ENCODE results near the gene EXOSC3.

- TF ChIP-seq CTCF (IDR thresholded peaks at IDR 0.05; ENCODE audit: poor library complexity): no peak
- TF ChIP-seq EZH2phosphoT487 (IDR thresholded peaks at IDR 0.05; ENCODE audit: low read depth, severe bottlenecking, unreplicated experiment): no peak
- TF ChIP-seq EZH2 (IDR thresholded peaks at IDR 0.05; ENCODE audit: borderline replicate concordance): no peak
Measured at GRCh38 chr9:37778534-37778933, 6.3 kb downstream of the EXOSC3 start.
